Naive thymus-derived CD4-positive, alpha-beta T cell (primary cell): ENCODE results near the gene ARHGEF33. TPM values are rescaled to one million over a fixed set of nuclear protein-coding genes. Genes with fewer than 3 reads are reported as not detected.
A peak's percentile ranks its signal among the peaks of the same experiment; 100 is the strongest.
"Not testable (repeated sequence)": the region's sequence is repeated elsewhere in the genome, so short reads cannot be mapped to it uniquely, and the experiment has no call there.

Source experiments
- ATAC-seq: fragments of 150-1000 bp; cut with Tn5 transposase; 2 replicates; pipeline ENCODE4 v1.10.0; 2021; ENCODE audit warnings: mild to moderate bottlenecking, moderate library complexity
- CTCF ChIA-PET: fragments of 350-600 bp; sonication (Branson Sonifier 250); formaldehyde crosslinking; loops from one replicate; lab custom pipeline; 2021; ENCODE audit warnings: antibody characterized with exemption; lab: Charles Lee
- POLR2A ChIA-PET: fragments of 350-600 bp; sonication (Branson Sonifier 250); formaldehyde crosslinking; loops from one replicate; lab custom pipeline; 2021; ENCODE audit warnings: antibody characterized with exemption, inconsistent platforms; lab: Charles Lee
- DNase-seq, 9 donors: peaks; one replicate each; pipeline versions ENCODE4 v3.0.0 to v3.0.0-alpha.2; 2020 to 2022; ENCODE audit warnings: mixed read lengths in 1 of 9
- H3K27ac ChIP-seq: one replicate; pipeline ENCODE4 v1.7.0; 2013; ENCODE audit warnings: mild to moderate bottlenecking, low read depth, low read length, moderate library complexity
- H3K27me3 ChIP-seq, 2 donors: one replicate each; pipeline ENCODE4 v1.7.0; 2013; ENCODE audit warnings: low read length in 2 of 2, mild to moderate bottlenecking in 2 of 2, moderate library complexity in 2 of 2; ENCODE audit not compliant: control insufficient read depth in 2 of 2, insufficient read depth in 2 of 2
- H3K36me3 ChIP-seq, 3 experiments: 1 replicate in 2 of 3; 2 replicates in 1 of 3; pipeline ENCODE4 v1.7.0; 2013; ENCODE audit warnings: low read length in 3 of 3, mild to moderate bottlenecking in 3 of 3, moderate library complexity in 1 of 3; ENCODE audit not compliant: insufficient read depth in 3 of 3, control insufficient read depth in 2 of 3
- H3K4me1 ChIP-seq, 2 donors: one replicate each; pipeline ENCODE4 v1.7.0; 2013; ENCODE audit warnings: low read length in 2 of 2, mild to moderate bottlenecking in 2 of 2, moderate library complexity in 1 of 2; ENCODE audit not compliant: control insufficient read depth in 2 of 2, insufficient read depth in 2 of 2
- H3K4me3 ChIP-seq: 2 replicates; pipeline ENCODE4 v1.7.0; 2013; ENCODE audit warnings: mild to moderate bottlenecking, low read length
- H3K9me3 ChIP-seq, 3 experiments: 1 replicate in 2 of 3; 2 replicates in 1 of 3; pipeline ENCODE4 v1.7.0; 2013; ENCODE audit warnings: low read length in 3 of 3; ENCODE audit not compliant: control insufficient read depth in 2 of 3
- H3K27ac Mint-ChIP-seq, 9 donors: one replicate each; pipeline ENCODE4 v1.8.0; 2020 to 2022; ENCODE audit warnings: mixed read lengths in 9 of 9, mild to moderate bottlenecking in 8 of 9, moderate library complexity in 5 of 9, inconsistent platforms in 2 of 9
- H3K27me3 Mint-ChIP-seq, 5 donors: one replicate each; pipeline ENCODE4 v1.8.0; 2021 to 2022; ENCODE audit warnings: mixed read lengths in 5 of 5, mild to moderate bottlenecking in 1 of 5
- H3K36me3 Mint-ChIP-seq, 5 donors: one replicate each; pipeline ENCODE4 v1.8.0; 2020 to 2022; ENCODE audit warnings: mixed read lengths in 5 of 5, mild to moderate bottlenecking in 3 of 5, inconsistent platforms in 1 of 5
- H3K4me1 Mint-ChIP-seq, 7 donors: one replicate each; pipeline ENCODE4 v1.8.0; 2020 to 2022; ENCODE audit warnings: mixed read lengths in 7 of 7, mild to moderate bottlenecking in 3 of 7, inconsistent platforms in 1 of 7
- H3K4me3 Mint-ChIP-seq, 10 donors: one replicate each; pipeline ENCODE4 v1.8.0; 2020 to 2022; ENCODE audit warnings: mild to moderate bottlenecking in 10 of 10, mixed read lengths in 10 of 10, moderate library complexity in 6 of 10, inconsistent platforms in 2 of 10
- H3K9me3 Mint-ChIP-seq, 11 donors: one replicate each; pipeline ENCODE4 v1.8.0; 2020 to 2022; ENCODE audit warnings: mixed read lengths in 11 of 11, mild to moderate bottlenecking in 4 of 11, inconsistent platforms in 1 of 11, moderate library complexity in 1 of 11
- intact Hi-C, 2 donors: fragments of 100-400 bp; cut with micrococcal nuclease; formaldehyde crosslinking; loops; one replicate each; pipeline ENCODE4 v1.15.1; 2023
- polyA plus RNA-seq, 2 donors: library from polyadenylated mRNA; unstranded; fragments of 300-500 nt; fragmentation: Illumina TruSeq; gene quantifications; one replicate each; pipeline ENCODE4 v1.2.3, GENCODE V29; 2021
- total RNA-seq, 6 experiments: library from RNA in 5 of 6; stranded (reverse) in 5 of 6; gene quantifications; 1 replicate in 5 of 6; 2 replicates in 1 of 6; pipeline ENCODE4 v1.2.3 and lab custom pipeline; 2021 to 2026

ARHGEF33 gene
- total and polyA plus RNA-seq, 7 experiments from 2014 or later = 0.11 to 0.84 (median 0.69) TPM; not detected in 4

- H3K27me3 Mint-ChIP-seq, POLR2A ChIA-PET, H3K4me3 Mint-ChIP-seq, H3K27ac ChIP-seq, H3K4me3 ChIP-seq, ATAC-seq, H3K4me1 Mint-ChIP-seq, H3K4me1 ChIP-seq, intact Hi-C loops, DNase-seq, H3K27me3 ChIP-seq, H3K9me3 ChIP-seq, H3K36me3 ChIP-seq, H3K9me3 Mint-ChIP-seq, H3K27ac Mint-ChIP-seq, H3K36me3 Mint-ChIP-seq: not testable (repeated sequence)
- CTCF ChIA-PET = interaction anchor here (0.8 kb wide), 1 partner anchor 10 kb away, joined by 4 read pairs; no protein-coding TSS in a partner anchor
Measured at GRCh38 chr2:38936516-38936915, 46.8 kb downstream of the ARHGEF33 start.

DNA sequence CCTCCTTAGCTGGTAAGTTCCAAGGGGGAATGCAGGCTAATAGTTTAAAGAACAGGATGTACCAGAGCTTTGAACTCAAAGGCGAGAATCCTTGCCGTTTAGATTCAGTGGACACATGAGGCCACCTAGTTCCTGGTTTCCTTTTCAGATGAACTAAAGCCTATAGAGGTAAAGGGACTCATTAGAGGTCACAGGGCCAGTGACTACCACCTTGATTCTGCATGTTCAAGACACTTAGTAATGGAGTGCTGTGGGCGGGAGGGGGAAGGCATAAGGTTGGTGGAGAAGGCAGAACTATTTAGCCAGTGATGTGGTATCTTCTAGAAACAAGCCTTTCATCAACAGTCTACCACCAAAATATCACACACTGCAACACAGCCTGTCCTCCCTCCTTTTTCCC, 47.9 kb downstream of the ARHGEF33 start:
- H3K4me1 Mint-ChIP-seq = no peaks in the 10 kb centered on the region
- no peaks in the 10 kb centered on the region for H3K27me3 ChIP-seq
- no peak overlapping the region for H3K27ac Mint-ChIP-seq
- H3K27me3 Mint-ChIP-seq = peaks cover 0 to 9% (median 0%) of the 10 kb centered on the region in 5 donors
- H3K4me3 ChIP-seq = no peak overlapping the region
- no peak for ATAC-seq
- no peak for DNase-seq
- H3K4me1 ChIP-seq = no peaks in the 10 kb centered on the region
- ChIA-PET CTCF (interaction anchor here (0.7 kb wide), 1 partner anchor 10 kb away, joined by 4 read pairs; no protein-coding TSS in a partner anchor), POLR2A (no interaction called here)
- H3K4me3 Mint-ChIP-seq = no peak overlapping the region
- H3K27ac ChIP-seq = no peak overlapping the region
- intact Hi-C loops = no loop called here
- H3K9me3 ChIP-seq = no peaks in the 10 kb centered on the region
- H3K9me3 Mint-ChIP-seq = peaks cover 0 to 2% (median 0%) of the 10 kb centered on the region in 11 donors
- H3K36me3 ChIP-seq = no peaks in the 10 kb centered on the region
- H3K36me3 Mint-ChIP-seq = no peaks in the 10 kb centered on the region

DNA sequence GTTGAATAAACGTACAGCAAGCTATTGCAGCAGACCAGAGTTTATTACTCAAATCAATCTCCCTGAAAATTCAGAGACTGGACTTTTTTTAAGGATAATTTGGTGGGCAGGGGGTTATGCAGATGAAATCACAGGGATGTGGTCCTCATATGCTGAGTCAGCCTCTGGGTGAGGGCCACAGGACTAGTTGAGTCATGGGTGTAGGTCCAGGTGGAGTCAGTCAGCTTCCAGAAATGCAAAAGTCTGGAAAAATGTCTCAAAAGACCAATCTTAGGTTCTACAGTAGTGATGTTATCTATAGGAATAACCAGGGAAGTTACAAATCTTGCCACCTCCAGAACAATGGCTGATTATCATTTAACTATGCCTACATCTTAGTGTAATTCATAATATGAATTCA, 51.1 kb downstream of the ARHGEF33 start:
- POLR2A ChIA-PET = no interaction called here
- no peaks in the 10 kb centered on the region for H3K36me3 Mint-ChIP-seq

GRCh38 chr2:38943784-38944183, 54.1 kb downstream of the ARHGEF33 start:
- Histone ChIP-seq H3K27ac (no peak overlapping the region), H3K36me3 (no peaks in the 10 kb centered on the region), H3K27me3 (no peaks in the 10 kb centered on the region), H3K9me3 (no peaks in the 10 kb centered on the region), H3K4me3 (no peak overlapping the region), H3K4me1 (no peaks in the 10 kb centered on the region)
- ATAC-seq = no peak
- intact Hi-C loops = no loop called here
- DNase-seq = no peak
- peaks cover 0 to 2% (median 0%) of the 10 kb centered on the region in 11 donors for H3K9me3 Mint-ChIP-seq
- H3K4me1 Mint-ChIP-seq = peaks cover 0 to 2% (median 0%) of the 10 kb centered on the region in 7 donors
- H3K27ac Mint-ChIP-seq = no peak overlapping the region
- POLR2A ChIA-PET = no interaction called here
- H3K27me3 Mint-ChIP-seq = peaks cover 0 to 9% (median 0%) of the 10 kb centered on the region in 5 donors
- CTCF ChIA-PET = interaction anchor here (1.6 kb wide), 1 partner anchor 286 kb away, joined by 7 read pairs; no protein-coding TSS in a partner anchor
- H3K36me3 Mint-ChIP-seq = no peaks in the 10 kb centered on the region
- no peak overlapping the region for H3K4me3 Mint-ChIP-seq

More for the DNA sequence above, 51.1 kb downstream of the ARHGEF33 start:
- Histone ChIP-seq H3K36me3 (no peaks in the 10 kb centered on the region), H3K9me3 (no peaks in the 10 kb centered on the region), H3K27me3 (no peaks in the 10 kb centered on the region), H3K4me3 (no peak overlapping the region), H3K4me1 (no peaks in the 10 kb centered on the region), H3K27ac (no peak overlapping the region)
- Mint-ChIP-seq H3K27me3 (peaks cover 0 to 5% (median 0%) of the 10 kb centered on the region in 5 donors), H3K4me3 (no peak overlapping the region), H3K4me1 (peaks cover 0 to 2% (median 0%) of the 10 kb centered on the region in 7 donors), H3K9me3 (peaks cover 0 to 2% (median 0%) of the 10 kb centered on the region in 11 donors), H3K27ac (peak overlapping the region in 1 of 9 donors; percentile 65)
- intact Hi-C loops = no loop called here
- CTCF ChIA-PET = no interaction called here
- no peak for DNase-seq
- no peak for ATAC-seq

DNA sequence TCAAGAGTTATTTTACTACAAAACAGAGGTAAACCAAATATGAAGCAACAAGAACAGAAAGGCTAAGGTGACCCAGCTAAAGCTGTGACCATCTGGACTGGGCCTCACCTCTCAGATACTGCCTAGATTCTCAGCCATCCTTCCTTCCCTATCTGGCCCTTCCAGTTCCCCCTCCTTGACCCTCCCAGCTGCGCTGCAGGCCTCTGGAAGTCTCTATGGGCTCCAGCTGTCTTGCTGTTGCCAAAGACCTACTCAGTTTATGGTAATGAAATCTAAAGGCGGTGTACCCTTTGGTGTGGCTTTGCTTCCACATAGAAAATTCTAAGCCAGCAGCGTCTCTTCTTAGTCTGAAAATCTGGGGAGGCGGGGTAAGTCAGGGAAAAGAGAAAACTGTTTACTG, 55.7 kb downstream of the ARHGEF33 start:
- H3K9me3 ChIP-seq = no peaks in the 10 kb centered on the region
- H3K36me3 Mint-ChIP-seq = no peaks in the 10 kb centered on the region
- CTCF ChIA-PET = interaction anchor here (5.7 kb wide), 1 partner anchor 283 kb away, joined by 78 read pairs; no protein-coding TSS in a partner anchor
- H3K27ac Mint-ChIP-seq = no peak overlapping the region
- H3K27me3 Mint-ChIP-seq = peaks cover 0 to 7% (median 0%) of the 10 kb centered on the region in 5 donors
- no peak overlapping the region for H3K4me3 ChIP-seq
- H3K9me3 Mint-ChIP-seq = peaks cover 0 to under 1% (median 0%) of the 10 kb centered on the region in 11 donors
- no peak for ATAC-seq
- no peak for DNase-seq
- no peak overlapping the region for H3K27ac ChIP-seq
- no peaks in the 10 kb centered on the region for H3K36me3 ChIP-seq
- intact Hi-C loops = loop anchor here in 1 of 2 donors (5.0 kb wide), 1 partner anchor 177 kb away; the partner anchor contains the start of gene SOS1
- H3K4me3 Mint-ChIP-seq = no peak overlapping the region
- no peaks in the 10 kb centered on the region for H3K4me1 ChIP-seq
- no peaks in the 10 kb centered on the region for H3K27me3 ChIP-seq
- POLR2A ChIA-PET = no interaction called here
- peaks cover 0 to 3% (median 0%) of the 10 kb centered on the region in 7 donors for H3K4me1 Mint-ChIP-seq

- H3K4me3 ChIP-seq = no peak overlapping the region
- Mint-ChIP-seq H3K27me3 (peaks cover 0 to 3% (median 0%) of the 10 kb centered on the region in 5 donors), H3K9me3 (no peaks in the 10 kb centered on the region), H3K36me3 (no peaks in the 10 kb centered on the region), H3K27ac (no peak overlapping the region), H3K4me1 (peaks cover 0 to 3% (median 0%) of the 10 kb centered on the region in 7 donors), H3K4me3 (no peak overlapping the region)
- ATAC-seq (no peak), DNase-seq (no peak)
- ChIA-PET POLR2A (no interaction called here), CTCF (interaction anchor here (1.4 to 5.7 kb wide), 2 partner anchors 10 to 283 kb away, joined by 6 to 78 read pairs; no protein-coding TSS in a partner anchor)
- intact Hi-C loops = loop anchor here in 1 of 2 donors (5.0 kb wide), 1 partner anchor 176 kb away; the partner anchor contains the start of gene SOS1
- no peaks in the 10 kb centered on the region for H3K36me3 ChIP-seq
- no peak overlapping the region for H3K27ac ChIP-seq
- H3K9me3 ChIP-seq = no peaks in the 10 kb centered on the region
- H3K27me3 ChIP-seq = no peaks in the 10 kb centered on the region
- H3K4me1 ChIP-seq = no peaks in the 10 kb centered on the region
Measured at GRCh38 chr2:38945911-38946310, 56.2 kb downstream of the ARHGEF33 start.
